Spleen (tissue), 11 donors: Measurements from ENCODE around the gene LPP. TPM values are rescaled to one million over a fixed set of nuclear protein-coding genes. Genes with fewer than 3 reads are reported as not detected.

Experiments used
- DNase-seq: peaks from one replicate; pipeline ENCODE4 v3.0.0-alpha.2; 2020
- H3K27ac ChIP-seq, 8 donors: fragments of 200-600 bp; sonication (generic) in 7 of 8; 1 replicate in 4 of 8; 2 replicates in 4 of 8; pipeline versions ENCODE4 v1.5.0 to v1.8.0; 2016 to 2021; ENCODE audit warnings: inconsistent platforms in 4 of 8, mild to moderate bottlenecking in 4 of 8, moderate library complexity in 1 of 8
- H3K27me3 ChIP-seq, 7 donors: fragments of 200-600 bp; sonication (generic) in 6 of 7; replicated peaks in 1 of 7; 1 replicate in 4 of 7; 2 replicates in 3 of 7; pipeline versions ENCODE4 v1.5.0 to v1.8.0; 2016 to 2021; ENCODE audit warnings: inconsistent platforms in 3 of 7, mild to moderate bottlenecking in 1 of 7
- H3K36me3 ChIP-seq, 6 donors: fragments of 200-600 bp; sonication (generic) in 5 of 6; 1 replicate in 4 of 6; 2 replicates in 2 of 6; pipeline versions ENCODE4 v1.5.0 to v1.8.0; 2016 to 2021; ENCODE audit warnings: inconsistent platforms in 2 of 6
- H3K4me1 ChIP-seq, 6 donors: fragments of 200-600 bp; sonication (generic) in 5 of 6; 1 replicate in 3 of 6; 2 replicates in 3 of 6; pipeline versions ENCODE4 v1.5.0 to v1.8.0; 2016 to 2021; ENCODE audit warnings: inconsistent platforms in 3 of 6
- H3K4me3 ChIP-seq, 8 donors: fragments of 200-600 bp; sonication (generic) in 7 of 8; 1 replicate in 4 of 8; 2 replicates in 4 of 8; pipeline versions ENCODE4 v1.5.0 to v1.8.0; 2016 to 2021; ENCODE audit warnings: inconsistent platforms in 4 of 8, mild to moderate bottlenecking in 4 of 8, moderate library complexity in 2 of 8
- H3K9me3 ChIP-seq, 8 donors: fragments of 200-600 bp; sonication (generic) in 7 of 8; 1 replicate in 4 of 8; 2 replicates in 4 of 8; pipeline versions ENCODE4 v1.5.0 to v1.8.0; 2016 to 2021; ENCODE audit warnings: inconsistent platforms in 4 of 8
- POLR2A ChIP-seq, 3 donors: fragments of 450-650 bp; IDR thresholded peaks; one replicate each; pipeline ENCODE4 v1.5.1; 2017; ENCODE audit warnings: antibody characterized with exemption in 3 of 3, mild to moderate bottlenecking in 1 of 3
- POLR2AphosphoS5 ChIP-seq, 3 donors: sonication (generic); formaldehyde crosslinking; IDR thresholded peaks; one replicate each; pipeline ENCODE4 v1.5.1; 2017; ENCODE audit warnings: antibody characterized with exemption in 3 of 3
- WGBS, 5 donors: extraction: QIAGEN DNeasy Blood & Tissue Kit in 3 of 5; methylation state at CpG; one replicate each; pipeline versions ENCODE4 v1.1.5 to v1.1.7; 2013 to 2018; 5-methylcytosine and 5-hydroxymethylcytosine counted together
- intact Hi-C: fragments of 100-400 bp; cut with DNase I; formaldehyde crosslinking; loops from one replicate; pipeline ENCODE4 v1.15.0; 2023; ENCODE audit warnings: low total_unique reads
- polyA plus RNA-seq, 3 donors: library from polyadenylated mRNA; stranded (reverse); fragments of 200-250 nt; gene quantifications; one replicate each; pipeline ENCODE4 v1.2.1, GENCODE V29; 2013
- total RNA-seq, 7 donors: library from RNA; depleted of rRNA in 3 of 7; stranded (reverse); fragments of >200 nt in 3 of 7; fragmentation: NEBNext Ultra II Directional in 4 of 7; extraction: Animal tissue kit (Norgen Biotek cat#: 25700) in 4 of 7; gene quantifications; one replicate each; pipeline versions ENCODE4 v1.1.0 to v1.2.1, GENCODE V29; 2016 to 2021
- TF ChIP-seq, protein P1 (sequence below), 11 experiments: fragments of 200-600 bp in 7 of 11; fragments of 450-650 bp in 4 of 11; sonication (generic) in 4 of 11; IDR thresholded peaks in 8 of 11; conservative IDR thresholded peaks in 3 of 11; 1 replicate in 7 of 11; 2 replicates in 4 of 11; pipeline versions ENCODE4 v1.4.0 to v1.8.0; 2016 to 2021; ENCODE audit warnings: antibody characterized with exemption in 11 of 11, inconsistent platforms in 4 of 11, mild to moderate bottlenecking in 1 of 11
- donor health status: healthy with polysubstance abuse.
- donor health status: DM: no; HTN: no; CAD: no; lungs with moderate emphysema.
- donor health status: DM: no; HTN: no; CAD: no.
- donor health status: Bipolar disorder and iron deficiency.
- donor health status: healthy.
- donor health status: DM: no; HTN: no; CAD: no.
- donor health status: DM: yes; HTN: yes; CAD: no.

LPP gene
- total and polyA plus RNA-seq, 10 donors = 2.4 to 270 (median 156) TPM

DNA sequence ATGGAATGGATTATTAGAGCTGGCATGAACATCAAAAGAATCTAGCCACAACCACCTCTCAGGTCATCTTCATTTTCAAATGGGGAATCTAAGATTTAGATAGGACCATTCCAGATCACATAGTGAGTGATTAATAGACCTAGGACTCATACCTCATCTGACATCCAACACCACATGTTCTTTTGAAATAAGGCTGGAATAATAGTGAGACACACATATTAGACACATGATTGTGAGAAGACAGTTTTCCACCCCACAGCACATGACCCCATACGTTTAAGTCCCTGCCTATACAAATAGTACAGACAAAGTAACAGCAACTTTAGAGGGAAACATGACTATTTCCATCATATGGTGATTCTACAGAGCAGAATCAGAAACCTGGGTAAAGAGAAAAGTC lies 673.1 kb downstream of the LPP start:
- intact Hi-C loops = no loop called here
- Histone ChIP-seq H3K4me1 (peaks cover 0 to 29% (median 6%) of the 10 kb centered on the region in 6 donors), H3K27ac (no peak overlapping the region), H3K27me3 (no peaks in the 10 kb centered on the region), H3K4me3 (no peak overlapping the region), H3K9me3 (no peaks in the 10 kb centered on the region), H3K36me3 (no peaks in the 10 kb centered on the region)
- WGBS, 5 donors = 85 to 94% (median 91%) methylated on average over 1 of the region's 1 CpG
- TF ChIP-seq, protein P1, sequence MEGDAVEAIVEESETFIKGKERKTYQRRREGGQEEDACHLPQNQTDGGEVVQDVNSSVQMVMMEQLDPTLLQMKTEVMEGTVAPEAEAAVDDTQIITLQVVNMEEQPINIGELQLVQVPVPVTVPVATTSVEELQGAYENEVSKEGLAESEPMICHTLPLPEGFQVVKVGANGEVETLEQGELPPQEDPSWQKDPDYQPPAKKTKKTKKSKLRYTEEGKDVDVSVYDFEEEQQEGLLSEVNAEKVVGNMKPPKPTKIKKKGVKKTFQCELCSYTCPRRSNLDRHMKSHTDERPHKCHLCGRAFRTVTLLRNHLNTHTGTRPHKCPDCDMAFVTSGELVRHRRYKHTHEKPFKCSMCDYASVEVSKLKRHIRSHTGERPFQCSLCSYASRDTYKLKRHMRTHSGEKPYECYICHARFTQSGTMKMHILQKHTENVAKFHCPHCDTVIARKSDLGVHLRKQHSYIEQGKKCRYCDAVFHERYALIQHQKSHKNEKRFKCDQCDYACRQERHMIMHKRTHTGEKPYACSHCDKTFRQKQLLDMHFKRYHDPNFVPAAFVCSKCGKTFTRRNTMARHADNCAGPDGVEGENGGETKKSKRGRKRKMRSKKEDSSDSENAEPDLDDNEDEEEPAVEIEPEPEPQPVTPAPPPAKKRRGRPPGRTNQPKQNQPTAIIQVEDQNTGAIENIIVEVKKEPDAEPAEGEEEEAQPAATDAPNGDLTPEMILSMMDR (IDR thresholded peaks at IDR 0.05 in 8 of 11, conservative IDR thresholded peaks at IDR 0.05 in 3 of 11) = no peak
- TF ChIP-seq POLR2AphosphoS5 (IDR thresholded peaks at IDR 0.05) (no peak), POLR2A (IDR thresholded peaks at IDR 0.05) (no peak)
- no peak for DNase-seq

DNA sequence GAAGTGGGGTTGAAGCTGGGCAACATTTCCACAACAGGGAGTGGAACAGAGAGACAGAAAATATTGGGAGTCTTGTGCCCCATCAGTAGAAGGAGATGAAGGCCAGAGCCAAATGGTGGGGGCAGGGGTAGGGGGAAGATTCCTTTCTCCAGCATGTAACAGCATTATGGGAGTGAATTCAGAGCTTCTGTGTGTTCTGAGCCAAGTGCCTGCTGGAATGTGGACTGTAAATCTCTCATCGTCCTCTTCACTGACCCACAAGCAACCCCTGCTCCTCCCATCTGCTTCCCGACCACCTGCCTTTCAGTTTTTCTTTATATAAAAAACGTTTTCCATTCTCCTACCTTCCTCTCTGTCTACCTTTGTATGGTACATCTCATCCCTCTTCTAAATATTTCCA lies 673.6 kb downstream of the LPP start:
- DNase-seq = no peak
- Histone ChIP-seq H3K4me3 (no peak overlapping the region), H3K4me1 (peaks cover 0 to 24% (median 4%) of the 10 kb centered on the region in 6 donors), H3K27me3 (no peaks in the 10 kb centered on the region), H3K36me3 (no peaks in the 10 kb centered on the region), H3K9me3 (no peaks in the 10 kb centered on the region), H3K27ac (no peak overlapping the region)
- intact Hi-C loops = no loop called here
- TF ChIP-seq POLR2A (IDR thresholded peaks at IDR 0.05) (no peak), POLR2AphosphoS5 (IDR thresholded peaks at IDR 0.05) (no peak)
- TF ChIP-seq, protein P1 (IDR thresholded peaks at IDR 0.05 in 8 of 11, conservative IDR thresholded peaks at IDR 0.05 in 3 of 11) = no peak
- 75 to 84% (median 80%) methylated on average over 3 of the region's 3 CpGs for WGBS, 5 donors

DNA sequence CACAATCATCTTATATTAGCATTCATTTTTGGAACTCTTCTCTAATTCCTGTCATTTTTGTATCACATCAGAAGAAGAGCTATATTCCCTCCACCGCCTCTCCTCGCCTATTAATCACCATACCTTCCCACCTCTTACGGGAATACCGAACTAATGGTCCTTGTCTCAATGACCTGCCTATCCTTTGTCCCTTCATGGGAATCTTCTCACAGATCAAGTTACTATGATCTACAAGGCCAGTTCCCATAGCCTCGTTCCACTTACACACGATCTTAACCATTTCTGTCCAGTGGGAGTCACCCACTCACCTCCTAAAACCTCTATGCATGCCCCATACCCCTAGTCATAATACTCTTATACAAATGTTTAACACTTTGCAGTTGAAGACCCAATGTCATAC lies 675.2 kb downstream of the LPP start:
- H3K9me3 ChIP-seq = no peaks in the 10 kb centered on the region
- peak overlapping the region in 1 of 8 donors; percentile 31 for H3K27ac ChIP-seq
- intact Hi-C loops = no loop called here
- no peaks in the 10 kb centered on the region for H3K36me3 ChIP-seq
- 87 to 96% (median 92%) methylated on average over 6 of the region's 6 CpGs for WGBS, 5 donors
- TF ChIP-seq, protein P1 (IDR thresholded peaks at IDR 0.05 in 8 of 11, conservative IDR thresholded peaks at IDR 0.05 in 3 of 11) = no peak
- TF ChIP-seq POLR2AphosphoS5 (IDR thresholded peaks at IDR 0.05) (no peak), POLR2A (IDR thresholded peaks at IDR 0.05) (no peak)
- peaks cover 0 to 23% (median 3%) of the 10 kb centered on the region in 6 donors for H3K4me1 ChIP-seq
- DNase-seq = no peak
- H3K4me3 ChIP-seq = no peak overlapping the region
- no peaks in the 10 kb centered on the region for H3K27me3 ChIP-seq

DNA sequence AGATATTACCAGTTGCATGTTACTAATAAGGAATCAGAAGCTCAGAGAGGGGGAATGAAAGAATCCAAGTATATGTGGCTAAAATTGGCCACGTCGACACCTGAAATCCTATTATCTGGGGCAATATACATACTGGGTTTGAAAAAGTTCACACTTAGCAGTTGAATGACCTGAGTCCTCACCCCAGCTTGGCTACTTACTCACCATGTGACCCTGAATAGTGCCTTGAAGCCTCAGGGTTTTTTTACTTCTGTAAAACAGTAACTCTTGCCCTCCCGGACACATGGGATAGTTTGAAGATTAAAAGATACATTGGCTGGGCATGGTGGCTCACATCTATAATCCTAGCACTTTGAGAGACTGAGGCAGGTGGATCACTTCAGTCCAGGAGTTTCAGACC lies 675.6 kb downstream of the LPP start:
- no peak for TF ChIP-seq POLR2AphosphoS5 (IDR thresholded peaks at IDR 0.05)
- peak overlapping the region in 2 of 8 donors; percentile 31 to 38 for H3K27ac ChIP-seq
- no peak for DNase-seq
- no peak overlapping the region for H3K4me3 ChIP-seq
- H3K27me3 ChIP-seq = no peaks in the 10 kb centered on the region
- H3K36me3 ChIP-seq = no peaks in the 10 kb centered on the region
- no peaks in the 10 kb centered on the region for H3K9me3 ChIP-seq
- H3K4me1 ChIP-seq = peaks cover 0 to 23% (median 3%) of the 10 kb centered on the region in 6 donors
- 84 to 88% (median 87%) methylated on average over 3 of the region's 3 CpGs for WGBS, 5 donors
- intact Hi-C loops = no loop called here

DNA sequence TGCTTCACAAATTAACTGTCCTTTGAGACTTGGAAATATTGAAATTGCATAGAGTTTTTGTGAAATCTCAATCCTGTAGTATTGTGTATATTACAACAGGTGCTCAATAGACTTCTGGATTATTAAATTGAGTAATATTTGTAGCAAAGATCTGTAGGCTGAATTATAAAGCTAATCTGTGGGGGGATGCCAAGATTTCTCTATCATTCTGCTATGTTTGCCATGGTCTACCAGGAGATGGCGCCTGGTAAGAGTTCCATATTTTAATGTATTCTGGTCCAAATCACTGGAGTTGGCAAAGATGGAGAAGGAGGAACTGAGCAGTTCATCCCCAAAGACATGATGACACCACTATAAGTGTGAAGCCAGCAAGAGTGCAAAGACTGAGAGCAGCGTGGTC lies 676.9 kb downstream of the LPP start:
- Histone ChIP-seq H3K27ac (peak overlapping the region in 3 of 8 donors; percentile 26 to 39 (median 38)), H3K27me3 (no peaks in the 10 kb centered on the region), H3K9me3 (no peaks in the 10 kb centered on the region), H3K4me1 (peaks cover 0 to 23% (median 3%) of the 10 kb centered on the region in 6 donors), H3K4me3 (no peak overlapping the region), H3K36me3 (no peaks in the 10 kb centered on the region)
- 64 to 83% (median 75%) methylated on average over 2 of the region's 2 CpGs for WGBS, 5 donors
- DNase-seq = no peak
- TF ChIP-seq, protein P1 (IDR thresholded peaks at IDR 0.05 in 8 of 11, conservative IDR thresholded peaks at IDR 0.05 in 3 of 11) = peak in 3 of 11 experiments; percentile 8 to 17 (median 14)
- no peak for TF ChIP-seq POLR2AphosphoS5 (IDR thresholded peaks at IDR 0.05)
- intact Hi-C loops = no loop called here
